ENCODE data around the gene MBNL3. TPM values are rescaled to one million over a fixed set of nuclear protein-coding genes. Genes with fewer than 3 reads are reported as not detected.

The MBNL3 gene
- total RNA-seq, 1 donor from 2014 or later: 30.4 TPM

- intact Hi-C loops (cut with micrococcal nuclease): no loop called here
These were observed 63.0 kb downstream of the MBNL3 start for GRCh38 chrX:132425744-132426318.

- intact Hi-C loops (cut with micrococcal nuclease): no loop called here
These were observed 65.5 kb downstream of the MBNL3 start for GRCh38 chrX:132423323-132423722.

- intact Hi-C loops (cut with micrococcal nuclease): no loop called here
These were observed 73.8 kb downstream of the MBNL3 start for GRCh38 chrX:132415012-132415411.

GRCh38 chrX:132414404-132414803 lies 74.4 kb downstream of the MBNL3 start:
- intact Hi-C loops (cut with micrococcal nuclease): no loop called here

- intact Hi-C loops (cut with micrococcal nuclease): no loop called here
These were observed 75.4 kb downstream of the MBNL3 start for GRCh38 chrX:132413459-132413858.

GRCh38 chrX:132412208-132412607 lies 76.6 kb downstream of the MBNL3 start:
- intact Hi-C loops (cut with micrococcal nuclease): no loop called here

- intact Hi-C loops (cut with micrococcal nuclease): no loop called here
These were observed 77.4 kb downstream of the MBNL3 start for GRCh38 chrX:132411310-132411977.

- intact Hi-C loops (cut with micrococcal nuclease): no loop called here
These were observed 78.9 kb downstream of the MBNL3 start for GRCh38 chrX:132409780-132410556.

- intact Hi-C loops (cut with micrococcal nuclease): no loop called here
These were observed 81.1 kb downstream of the MBNL3 start for GRCh38 chrX:132407691-132408090.

GRCh38 chrX:132406106-132406505 lies 82.7 kb downstream of the MBNL3 start:
- intact Hi-C loops (cut with micrococcal nuclease): no loop called here

GRCh38 chrX:132404266-132404665 lies 84.6 kb downstream of the MBNL3 start:
- intact Hi-C loops (cut with micrococcal nuclease): no loop called here

GRCh38 chrX:132401935-132402334 lies 86.9 kb downstream of the MBNL3 start:
- intact Hi-C loops (cut with micrococcal nuclease): no loop called here

GRCh38 chrX:132400706-132401105 lies 88.1 kb downstream of the MBNL3 start:
- intact Hi-C loops (cut with micrococcal nuclease): no loop called here

- intact Hi-C loops (cut with micrococcal nuclease): no loop called here
These were observed 93.2 kb downstream of the MBNL3 start for GRCh38 chrX:132395645-132396044.

- intact Hi-C loops (cut with micrococcal nuclease): no loop called here
These were observed 93.8 kb downstream of the MBNL3 start for GRCh38 chrX:132395026-132395425.

GRCh38 chrX:132394591-132394990 lies 94.2 kb downstream of the MBNL3 start:
- intact Hi-C loops (cut with micrococcal nuclease): no loop called here

- intact Hi-C loops (cut with micrococcal nuclease): no loop called here
These were observed 94.8 kb downstream of the MBNL3 start for GRCh38 chrX:132393992-132394391.

- intact Hi-C loops (cut with micrococcal nuclease): no loop called here
These were observed 95.4 kb downstream of the MBNL3 start for GRCh38 chrX:132393485-132393884.

GRCh38 chrX:132393085-132393484 lies 95.8 kb downstream of the MBNL3 start:
- intact Hi-C loops (cut with micrococcal nuclease): no loop called here

- intact Hi-C loops (cut with micrococcal nuclease): no loop called here
These were observed 98.0 kb downstream of the MBNL3 start for GRCh38 chrX:132390792-132391191.

- intact Hi-C loops (cut with micrococcal nuclease): no loop called here
These were observed 99.4 kb downstream of the MBNL3 start for GRCh38 chrX:132389480-132389879.

- intact Hi-C loops (cut with micrococcal nuclease): no loop called here
These were observed 100.5 kb downstream of the MBNL3 start for GRCh38 chrX:132388371-132388770.

GRCh38 chrX:132384301-132384700 lies 104.5 kb downstream of the MBNL3 start:
- intact Hi-C loops (cut with micrococcal nuclease): no loop called here
